Erythroblast (primary cell): ENCODE results near the gene CFH.
"Not testable (repeated sequence)": the region's sequence is repeated elsewhere in the genome, so short reads cannot be mapped to it uniquely, and the experiment has no call there.

Experiments
- DNase-seq, 2 experiments: peaks; one replicate each; lab custom pipeline; 2025; lab: John Stamatoyannopoulos, UW
- GATA1 ChIP-seq: IDR thresholded peaks from 2 replicates; pipeline ENCODE4 v1.6.1; 2011; ENCODE audit warnings: low read depth, mild to moderate bottlenecking, control low read depth, low read length, moderate library complexity
- POLR2A ChIP-seq: IDR thresholded peaks from 2 replicates; pipeline ENCODE4 v1.6.1; 2011; ENCODE audit warnings: mild to moderate bottlenecking, low read length

CFH gene

DNA sequence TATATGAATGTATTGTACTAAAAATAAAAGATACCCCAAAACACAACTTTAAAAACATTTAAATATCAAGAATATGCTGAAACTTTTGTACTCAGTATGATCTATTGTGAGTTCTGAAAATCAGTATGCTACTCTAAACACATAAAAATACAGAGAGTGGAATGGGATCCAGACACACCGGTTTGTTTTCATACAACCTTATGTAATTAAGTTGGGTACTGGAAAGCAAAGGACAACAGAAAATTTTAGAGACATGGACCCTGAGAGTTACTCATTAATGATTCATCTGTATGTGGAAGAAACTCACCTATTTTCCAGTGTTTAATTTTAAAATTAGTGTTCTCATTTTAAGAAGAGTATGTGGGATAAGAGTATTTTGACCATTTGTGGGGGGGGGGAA, 121.9 kb downstream of the CFH start:
- DNase-seq = no peak
- TF ChIP-seq POLR2A (no peak), GATA1 (no peak)

DNA sequence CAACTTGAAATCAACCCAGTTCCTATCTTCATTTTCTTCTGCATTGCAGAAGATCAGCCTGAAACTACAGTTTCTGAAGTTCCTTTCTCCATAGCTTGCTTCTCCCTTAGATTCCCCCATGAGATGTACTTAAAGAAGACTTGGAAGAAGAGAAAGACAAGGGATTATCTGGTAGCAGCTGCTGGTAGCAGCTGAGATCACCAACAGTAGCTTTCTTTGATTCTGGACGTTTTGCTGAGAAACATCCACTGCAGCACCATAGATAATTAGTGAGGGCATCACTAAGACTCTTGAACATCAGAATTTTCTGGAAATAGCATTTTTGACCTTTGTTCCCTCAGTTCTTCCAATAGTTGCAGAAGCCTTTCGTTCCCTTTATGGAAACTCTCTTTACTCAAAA, 122.3 kb downstream of the CFH start:
- DNase-seq = no peak
- TF ChIP-seq POLR2A = no peak
- TF ChIP-seq GATA1 = no peak

DNA sequence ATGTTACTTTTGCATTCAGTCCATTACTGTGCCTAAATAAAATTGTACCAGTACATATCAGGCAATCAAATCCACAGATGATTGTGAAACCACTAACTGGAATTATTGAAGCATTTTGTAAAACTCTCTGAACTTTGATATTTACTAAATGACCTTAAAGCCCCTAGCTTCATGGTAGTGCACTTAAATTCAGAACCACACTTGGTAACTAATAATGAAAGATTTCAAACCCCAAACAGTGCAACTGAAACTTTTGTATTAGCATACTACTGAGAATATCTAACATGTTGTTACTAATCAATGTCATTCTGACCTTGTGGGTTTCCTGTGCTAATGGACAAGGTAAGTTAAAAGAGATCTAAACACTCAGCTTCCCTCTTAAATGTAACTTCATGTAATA, 122.8 kb downstream of the CFH start, which contains the start of gene CFHR3:
TSS of gene CFHR3 (plus strand) at position 238 of the 400 bp plus-strand sequence. CDS start at position 285, 47 bp downstream.
- no peak for DNase-seq
- no peak for TF ChIP-seq POLR2A
- TF ChIP-seq GATA1 = no peak

DNA sequence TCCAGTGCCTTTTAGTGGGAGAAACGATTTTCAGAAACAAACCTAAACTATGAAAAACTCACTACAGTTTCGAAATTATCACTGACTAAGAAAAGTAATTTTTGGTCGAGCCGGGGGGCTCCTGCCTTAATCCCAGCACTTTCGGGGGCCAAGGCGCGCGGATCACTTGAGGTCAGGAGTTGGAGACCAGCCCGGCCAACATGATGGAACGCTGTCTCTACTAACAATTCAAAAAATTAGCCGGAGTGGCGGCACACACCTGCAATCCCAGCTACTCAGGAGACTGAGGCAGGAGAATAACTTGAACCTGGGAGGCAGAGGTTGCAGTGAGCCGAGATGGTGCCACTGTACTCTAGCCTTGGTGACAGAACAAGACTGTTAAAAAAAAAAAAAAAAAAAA, 125.8 kb downstream of the CFH start:
- no peak for DNase-seq
- no peak for TF ChIP-seq POLR2A
- no peak for TF ChIP-seq GATA1

DNA sequence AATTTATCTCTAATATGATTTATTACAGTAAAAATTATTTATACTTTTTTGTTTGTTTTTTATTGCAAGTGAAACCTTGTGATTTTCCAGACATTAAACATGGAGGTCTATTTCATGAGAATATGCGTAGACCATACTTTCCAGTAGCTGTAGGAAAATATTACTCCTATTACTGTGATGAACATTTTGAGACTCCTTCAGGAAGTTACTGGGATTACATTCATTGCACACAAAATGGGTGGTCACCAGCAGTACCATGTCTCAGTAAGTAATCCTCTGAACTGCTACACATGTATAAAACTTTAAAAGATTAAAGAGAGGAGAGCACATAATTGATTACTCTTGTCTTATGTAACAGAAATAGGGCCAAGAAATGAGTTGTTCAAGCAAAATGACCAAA, 127.2 kb downstream of the CFH start:
- TF ChIP-seq POLR2A = no peak
- no peak for TF ChIP-seq GATA1
- DNase-seq = no peak

DNA sequence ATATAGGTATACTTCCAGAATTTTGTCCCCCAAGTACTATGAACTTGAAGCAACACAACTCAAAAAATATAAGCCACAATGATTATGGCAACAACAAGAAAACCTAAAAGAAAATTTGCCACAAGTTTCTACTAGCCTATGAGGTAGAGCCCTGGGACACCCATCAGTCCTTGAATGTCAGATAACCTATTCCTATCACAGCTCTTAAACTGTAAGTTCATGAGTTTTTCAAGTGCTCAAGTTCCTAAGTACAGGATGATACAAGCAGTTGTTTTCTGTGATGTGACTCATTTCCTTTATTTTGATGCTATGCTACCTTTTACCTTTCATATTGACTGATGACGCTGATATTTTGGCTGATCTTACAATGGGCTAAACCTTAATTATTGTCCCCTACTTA, 139.4 kb downstream of the CFH start:
- not testable (repeated sequence) for DNase-seq

DNA sequence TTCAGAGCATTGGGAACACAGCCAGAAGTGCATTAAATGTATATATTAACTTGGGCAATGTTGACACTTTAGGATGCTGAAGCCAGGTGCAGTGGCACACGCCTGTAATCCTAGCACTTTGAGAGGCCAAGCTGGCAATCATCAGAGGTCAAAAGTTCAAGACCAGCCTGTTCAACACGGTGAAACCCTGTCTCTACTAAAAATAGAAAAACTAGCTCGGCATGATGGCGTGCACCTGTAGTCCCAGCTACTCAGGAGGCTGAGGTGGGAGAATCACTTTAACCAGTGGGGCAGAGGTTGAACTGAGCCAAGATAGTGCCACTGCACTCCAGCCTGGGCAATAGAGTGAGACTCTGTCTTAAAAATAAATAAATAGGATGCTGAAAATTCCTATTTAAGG, 142.3 kb downstream of the CFH start:
- DNase-seq = not testable (repeated sequence)
